Measurements from ENCODE around the gene RALGAPB.
"Not testable (repeated sequence)": the region's sequence is repeated elsewhere in the genome, so short reads cannot be mapped to it uniquely, and the experiment has no call there.

RALGAPB gene

DNA sequence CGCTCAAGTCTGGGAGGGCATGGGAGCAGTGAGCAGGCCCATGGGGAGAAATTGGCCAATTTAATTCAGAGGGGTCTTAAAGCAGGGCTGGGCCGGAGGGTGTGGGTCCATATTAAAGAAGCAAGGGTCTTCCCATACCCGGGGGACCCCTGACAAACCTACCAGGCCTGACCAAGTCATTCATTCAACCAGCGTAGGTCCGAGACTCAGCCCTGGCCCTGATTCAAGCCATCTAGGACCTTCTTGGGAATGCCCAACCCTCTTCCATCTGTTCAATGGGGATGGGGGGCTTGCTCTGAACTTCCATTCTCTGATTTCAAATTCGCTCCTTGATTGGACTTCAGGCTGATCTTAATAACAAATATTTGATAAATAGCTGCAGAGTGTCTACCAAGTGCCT is 115.7 kb downstream of the RALGAPB start:
- no peak overlapping the region for H3K27ac ChIP-seq
- TF ChIP-seq, protein P1, sequence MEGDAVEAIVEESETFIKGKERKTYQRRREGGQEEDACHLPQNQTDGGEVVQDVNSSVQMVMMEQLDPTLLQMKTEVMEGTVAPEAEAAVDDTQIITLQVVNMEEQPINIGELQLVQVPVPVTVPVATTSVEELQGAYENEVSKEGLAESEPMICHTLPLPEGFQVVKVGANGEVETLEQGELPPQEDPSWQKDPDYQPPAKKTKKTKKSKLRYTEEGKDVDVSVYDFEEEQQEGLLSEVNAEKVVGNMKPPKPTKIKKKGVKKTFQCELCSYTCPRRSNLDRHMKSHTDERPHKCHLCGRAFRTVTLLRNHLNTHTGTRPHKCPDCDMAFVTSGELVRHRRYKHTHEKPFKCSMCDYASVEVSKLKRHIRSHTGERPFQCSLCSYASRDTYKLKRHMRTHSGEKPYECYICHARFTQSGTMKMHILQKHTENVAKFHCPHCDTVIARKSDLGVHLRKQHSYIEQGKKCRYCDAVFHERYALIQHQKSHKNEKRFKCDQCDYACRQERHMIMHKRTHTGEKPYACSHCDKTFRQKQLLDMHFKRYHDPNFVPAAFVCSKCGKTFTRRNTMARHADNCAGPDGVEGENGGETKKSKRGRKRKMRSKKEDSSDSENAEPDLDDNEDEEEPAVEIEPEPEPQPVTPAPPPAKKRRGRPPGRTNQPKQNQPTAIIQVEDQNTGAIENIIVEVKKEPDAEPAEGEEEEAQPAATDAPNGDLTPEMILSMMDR (IDR thresholded peaks at IDR 0.05), result no peak
- no peak for TF ChIP-seq ZFX (IDR thresholded peaks at IDR 0.05; ENCODE audit: borderline replicate concordance)

DNA sequence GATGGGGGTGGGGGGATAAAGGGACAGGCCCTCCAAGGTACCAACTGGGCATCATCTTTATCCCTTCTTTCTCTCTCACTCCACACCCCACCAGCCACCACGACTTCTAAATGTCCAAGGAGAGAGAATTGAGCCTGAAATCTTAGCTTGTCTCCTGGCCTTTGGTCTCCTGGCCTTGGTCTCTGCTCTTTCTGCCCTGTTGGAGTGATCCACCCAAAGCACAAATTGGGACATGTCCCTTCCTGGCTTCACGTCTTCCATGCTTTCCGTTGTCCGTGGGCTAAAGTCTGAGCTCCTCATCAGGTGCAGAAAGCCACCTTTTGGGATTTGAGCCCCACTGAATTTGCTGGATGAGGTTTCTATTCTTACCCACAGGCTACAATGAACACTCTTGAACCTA is 116.7 kb downstream of the RALGAPB start:
- H3K27ac ChIP-seq, result no peak overlapping the region
- no peak for TF ChIP-seq ZFX (IDR thresholded peaks at IDR 0.05; ENCODE audit: borderline replicate concordance)
- TF ChIP-seq, protein P1 (IDR thresholded peaks at IDR 0.05), result no peak

DNA sequence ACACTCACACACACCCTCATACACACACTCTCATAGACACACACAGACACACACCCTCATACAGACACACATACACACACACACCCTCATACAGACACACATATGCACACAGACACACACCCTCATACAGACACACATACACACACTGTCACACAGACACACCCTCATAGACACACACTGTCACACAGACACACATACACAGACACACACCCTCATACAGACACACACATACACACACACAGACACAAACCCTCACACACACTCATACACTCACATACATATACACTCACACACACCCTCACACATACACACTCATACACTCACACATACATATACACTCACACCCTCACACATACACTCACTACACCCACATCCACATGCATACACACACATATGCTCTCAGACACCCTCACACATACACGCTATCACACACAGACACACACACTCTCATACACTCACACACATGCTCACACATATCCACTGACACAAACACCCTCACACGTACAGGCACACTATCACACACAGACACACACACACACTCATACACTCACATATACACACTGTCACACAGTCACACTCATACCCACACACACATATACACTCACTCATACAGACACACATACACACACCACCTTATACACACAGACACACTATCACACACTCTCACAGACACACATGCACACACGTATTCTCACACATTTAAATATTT is 117.5 kb downstream of the RALGAPB start:
- H3K27ac ChIP-seq, result no peak overlapping the region
- no peak for TF ChIP-seq ZFX (IDR thresholded peaks at IDR 0.05; ENCODE audit: borderline replicate concordance)
- TF ChIP-seq, protein P1 (IDR thresholded peaks at IDR 0.05), result no peak

DNA sequence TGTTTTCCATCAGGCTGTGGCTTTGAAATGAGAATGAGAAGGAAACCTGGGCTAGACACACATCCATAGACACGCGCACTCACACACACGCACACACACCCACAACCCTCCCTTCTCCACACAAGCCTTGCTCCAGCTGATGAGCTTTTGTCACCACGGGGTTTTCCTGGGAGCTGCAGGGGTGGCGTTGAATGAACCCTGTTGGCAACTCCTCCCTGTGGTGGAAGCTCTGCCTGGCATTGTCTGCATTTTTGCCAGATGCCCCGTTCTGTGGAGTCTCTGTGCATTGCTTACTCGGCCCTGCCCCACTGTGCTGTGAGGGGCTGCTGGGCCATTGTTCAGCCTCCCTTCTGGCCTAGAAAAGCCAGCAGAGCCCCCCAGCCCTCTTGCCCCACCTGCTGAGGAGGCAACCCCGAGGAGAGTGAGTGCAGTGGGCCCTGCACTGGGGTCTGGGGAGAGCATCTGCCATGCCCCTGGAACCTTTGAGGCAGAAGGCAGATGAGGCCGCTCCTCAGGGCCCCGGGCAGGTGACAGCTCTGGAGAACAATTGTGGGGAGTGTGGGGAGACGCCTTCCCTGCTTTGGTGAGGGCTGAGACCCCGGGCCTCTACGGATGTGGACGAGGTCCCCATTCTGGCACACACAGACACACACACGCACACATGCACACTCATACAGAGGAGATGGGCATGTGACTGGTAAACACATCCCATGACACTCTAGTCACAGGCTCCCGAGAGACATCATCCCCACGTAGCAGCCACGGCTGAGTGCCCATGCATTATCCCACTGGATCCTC is 118.2 kb downstream of the RALGAPB start:
- TF ChIP-seq, protein P1 (IDR thresholded peaks at IDR 0.05), result no peak
- TF ChIP-seq ZFX (IDR thresholded peaks at IDR 0.05; ENCODE audit: borderline replicate concordance), result no peak
- no peak overlapping the region for H3K27ac ChIP-seq

DNA sequence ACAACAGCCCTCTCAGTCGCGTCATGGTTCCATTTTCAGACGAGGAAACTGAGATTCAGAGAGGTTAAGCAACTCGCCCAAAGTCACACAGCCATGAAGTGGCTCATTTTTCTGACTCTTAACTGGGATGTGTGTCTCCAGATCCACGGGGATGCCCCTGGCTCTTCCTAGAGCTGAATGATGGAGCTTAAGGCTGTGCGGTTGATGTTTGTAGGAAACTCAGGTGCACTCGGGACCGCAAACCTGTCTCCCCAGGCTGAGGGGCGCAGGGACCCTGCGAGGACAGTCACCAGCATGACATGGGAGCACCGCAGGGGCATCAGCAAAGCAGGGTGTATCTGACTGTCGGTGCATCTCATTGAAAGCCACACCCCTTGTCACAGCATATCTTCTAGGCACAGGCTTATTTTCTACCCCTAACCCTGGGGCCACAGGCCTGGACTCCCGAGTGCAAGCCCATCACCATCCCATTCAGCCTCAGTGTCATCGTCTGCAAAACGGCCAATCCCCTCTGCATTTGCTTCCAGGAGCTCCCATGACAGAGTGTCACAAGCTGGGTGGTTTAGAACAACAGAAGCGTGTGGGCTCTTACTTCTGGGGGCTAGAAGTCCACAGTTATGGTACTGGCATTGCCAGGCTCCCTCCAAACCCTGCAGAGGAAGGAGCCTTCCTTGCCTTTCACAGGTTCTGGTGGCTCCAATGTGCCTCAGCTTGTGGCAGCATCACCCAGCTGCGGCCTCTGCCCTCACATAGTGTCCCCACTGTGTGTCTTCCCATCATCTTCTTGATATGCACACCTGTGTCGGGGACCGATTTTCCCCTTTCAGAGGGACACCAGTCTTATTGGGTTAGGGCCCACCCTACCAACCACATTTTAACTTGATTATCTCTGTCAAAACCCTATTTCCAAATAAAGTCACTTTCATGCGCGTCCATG is 119.1 kb downstream of the RALGAPB start:
- H3K27ac ChIP-seq, result no peak overlapping the region
- no peak for TF ChIP-seq ZFX (IDR thresholded peaks at IDR 0.05; ENCODE audit: borderline replicate concordance)
- TF ChIP-seq, protein P1 (IDR thresholded peaks at IDR 0.05), result no peak

DNA sequence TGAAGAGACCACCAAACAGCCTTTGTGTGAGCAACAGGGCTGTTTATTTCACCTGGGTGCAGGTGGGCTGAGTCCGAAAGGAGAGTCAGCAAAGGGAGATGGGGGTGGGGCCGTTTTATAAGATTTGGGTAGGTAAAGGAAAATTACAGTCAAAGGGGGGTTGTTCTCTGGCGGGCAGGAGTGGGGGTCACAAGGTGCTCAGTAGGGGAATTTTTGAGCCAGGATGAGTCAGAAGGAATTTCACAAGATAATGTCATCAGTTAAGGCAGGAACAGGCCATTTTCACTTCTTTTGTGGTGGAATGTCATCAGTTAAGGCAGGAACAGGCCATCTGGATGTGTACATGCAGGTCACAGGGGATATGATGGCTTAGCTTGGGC is 119.8 kb downstream of the RALGAPB start:
- H3K27ac ChIP-seq, result not testable (repeated sequence)

DNA sequence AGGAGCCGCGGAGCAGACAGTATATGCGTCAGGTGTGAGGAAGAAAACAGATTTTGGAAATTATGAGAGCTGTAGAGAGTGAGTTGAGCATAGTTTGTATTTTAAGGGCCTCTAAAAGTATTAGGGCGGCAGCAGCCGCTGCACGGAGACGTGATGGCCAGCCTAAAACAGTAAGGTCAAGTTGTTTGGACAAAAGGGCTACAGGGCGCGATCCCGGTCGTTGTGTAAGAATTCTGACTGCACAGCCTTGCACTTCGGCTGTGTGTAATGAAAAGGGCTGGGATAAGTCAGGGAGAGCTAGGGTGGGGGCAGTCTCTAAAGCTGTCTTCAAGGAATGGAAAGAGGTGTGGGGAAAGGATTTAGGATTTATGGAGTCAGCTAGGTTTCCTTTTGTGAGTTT is 121.6 kb downstream of the RALGAPB start:
- not testable (repeated sequence) for H3K27ac ChIP-seq

DNA sequence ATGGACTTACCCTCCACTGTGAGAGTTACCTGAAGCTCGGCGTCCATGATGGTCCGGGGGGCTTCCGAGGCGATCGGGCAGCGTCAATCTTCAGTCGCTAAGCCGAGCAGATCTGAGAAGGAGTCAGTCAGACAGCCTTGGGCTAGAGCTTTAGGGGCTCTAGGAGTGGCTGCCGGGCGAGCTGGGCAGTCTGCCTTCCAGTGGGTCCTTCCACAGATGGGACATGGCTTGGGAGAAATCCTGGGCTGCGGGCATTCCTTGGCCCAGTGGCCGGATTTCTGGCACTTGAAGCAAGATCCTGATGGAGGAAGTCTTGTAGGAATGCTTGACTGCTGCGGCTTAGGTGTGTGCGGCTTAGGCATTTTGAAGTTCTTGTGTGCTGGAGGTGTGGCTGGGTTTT is 123.2 kb downstream of the RALGAPB start:
- H3K27ac ChIP-seq, result not testable (repeated sequence)

Data from 22Rv1 (cell line).